Measurements from ENCODE around the gene ROR1. TPM values are rescaled to one million over a fixed set of nuclear protein-coding genes. Genes with fewer than 3 reads are reported as not detected.

The ROR1 gene
- total and polyA plus RNA-seq, 2 of the 4 experiments (the other 2 are of a cell fraction): 4.4 to 10.0 TPM

GRCh38 chr1:63795455-63795854 lies 21.6 kb downstream of the ROR1 start:
- Histone ChIP-seq H2AK5ac (ENCODE audit: low read depth, low read length) (no peak overlapping the region), H3K27me3 (ENCODE audit: control insufficient read depth, insufficient read depth, low read length) (no peaks in the 10 kb centered on the region), H3K14ac (replicated peaks; ENCODE audit: low read depth, low read length) (no peak overlapping the region), H3K4ac (ENCODE audit: low read depth, low read length) (no peak overlapping the region; the same call in 1 of the 2 replicates), H4K5ac (ENCODE audit: low read depth, low read length) (no peak overlapping the region), H3K4me2 (ENCODE audit: low read depth, low read length) (no peak overlapping the region), H2BK5ac (ENCODE audit: low read depth, low read length, poor library complexity, severe bottlenecking) (no peak overlapping the region), H3K36me3 (ENCODE audit: control insufficient read depth, insufficient read depth, low read length) (peaks cover 2% of the 10 kb centered on the region; the same call in 1 of the 2 replicates), H3K9me3 (ENCODE audit: control insufficient read depth, insufficient read depth, low read length) (no peaks in the 10 kb centered on the region), H2BK20ac (ENCODE audit: low read depth, low read length) (no peak overlapping the region), H2BK15ac (ENCODE audit: low read depth, low read length) (no peak overlapping the region), H3K27ac (ENCODE audit: insufficient read depth, low read length) (no peak overlapping the region), H3K23ac (ENCODE audit: low read depth, low read length) (no peak overlapping the region), H3K4me3 (ENCODE audit: insufficient read depth, low read depth, low read length) (no peak overlapping the region), H4K91ac (ENCODE audit: insufficient read depth, low read depth, low read length) (no peak overlapping the region), H3K9me1 (ENCODE audit: insufficient read depth, low read length) (peaks cover 4% of the 10 kb centered on the region; the same call in 1 of the 2 replicates), H3K4me1 (ENCODE audit: control insufficient read depth, insufficient read depth, low read length) (peaks cover 9% of the 10 kb centered on the region), H3K79me1 (ENCODE audit: low read depth in 1 of 2, low read length in 2 of 2) (peaks cover 0 to 1% of the 10 kb centered on the region in 2 experiments; a peak in 2 of 4 replicates), H2AFZ (replicated peaks; ENCODE audit: low read length, poor library complexity) (no peak overlapping the region), H3K56ac (ENCODE audit: extremely low read depth, insufficient read depth, low read length) (no peak overlapping the region), H3K9ac (ENCODE audit: low read depth, low read length) (no peak overlapping the region), H2AK9ac (replicated peaks; ENCODE audit: low read depth, low read length, poor library complexity) (no peak overlapping the region), H4K20me1 (ENCODE audit: insufficient read depth, low read length) (peaks cover 3% of the 10 kb centered on the region), H2BK120ac (ENCODE audit: low read depth, low read length) (no peak overlapping the region; the same call in 1 of the 2 replicates), H4K8ac (ENCODE audit: low read depth in 2 of 2, low read length in 2 of 2) (no peak overlapping the region), H3K18ac (ENCODE audit: low read depth, low read length) (no peak overlapping the region; the same call in 1 of the 2 replicates)
- ATAC-seq (ENCODE audit: low read depth) (no peak), DNase-seq (no peak)
- in situ Hi-C loops (cut with MboI; ENCODE audit: low sequenced_read_pairs) (no loop called here), dilution Hi-C loops (cut with HindIII; ENCODE audit: low sequenced_read_pairs, unreplicated experiment) (no loop called here), intact Hi-C loops (cut with micrococcal nuclease) (no loop called here)
- TF ChIP-seq BHLHE40 (IDR thresholded peaks at IDR 0.05; ENCODE audit: low read depth, low read length) (no peak), FOS (IDR thresholded peaks at IDR 0.05; ENCODE audit: low read depth, low read length) (no peak), ELK1 (IDR thresholded peaks at IDR 0.05; ENCODE audit: borderline replicate concordance, low read depth, low read length) (no peak), MAZ (IDR thresholded peaks at IDR 0.05; ENCODE audit: borderline replicate concordance, low read depth, low read length) (no peak), SMC3 (IDR thresholded peaks at IDR 0.05; ENCODE audit: low read depth, low read length) (no peak), USF2 (IDR thresholded peaks at IDR 0.05; ENCODE audit: low read depth, low read length) (no peak), MAFK (IDR thresholded peaks at IDR 0.05; ENCODE audit: low read depth, low read length) (no peak), MXI1 (IDR thresholded peaks at IDR 0.05; ENCODE audit: borderline replicate concordance, low read depth, low read length) (no peak), CEBPB (IDR thresholded peaks at IDR 0.05; ENCODE audit: low read depth, low read length) (no peak)
- POLR2A ChIA-PET (ENCODE audit: unreplicated experiment): no interaction called here
- WGBS, 2 experiments (ENCODE audit: extremely low coverage in 2 of 2, insufficient read length in 1 of 2): no CpG with 5 or more reads among the region's 4 CpGs
- BruUV-seq (replicated peaks): no TSS peak
- CTCF ChIA-PET: interaction anchor here (1.0 to 1.6 kb wide), 2 partner anchors 18 to 121 kb away, joined by 5 to 6 read pairs; no protein-coding TSS in a partner anchor
